Measurements from ENCODE around the gene NRXN3.

DNA sequence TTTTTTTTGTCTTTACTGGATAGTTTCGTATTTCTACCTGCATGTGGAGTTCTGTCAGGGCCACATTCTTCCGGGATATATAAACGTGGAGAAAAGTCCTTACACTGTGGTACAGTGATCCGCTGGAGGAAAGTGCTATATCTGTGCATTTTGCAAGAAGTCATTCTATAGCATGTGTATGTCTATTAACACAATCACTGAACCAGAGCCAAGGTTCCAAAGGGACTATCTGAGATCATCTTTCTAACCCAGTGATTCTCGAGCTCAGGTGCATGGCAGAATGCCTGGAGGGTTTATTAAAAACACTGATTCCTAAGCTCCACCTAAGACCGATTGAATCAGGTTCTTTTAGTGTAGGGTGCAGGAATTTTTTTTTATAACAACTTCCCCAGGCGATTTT lies 354.0 kb downstream of the NRXN3 start:
- TF ChIP-seq, protein P1, sequence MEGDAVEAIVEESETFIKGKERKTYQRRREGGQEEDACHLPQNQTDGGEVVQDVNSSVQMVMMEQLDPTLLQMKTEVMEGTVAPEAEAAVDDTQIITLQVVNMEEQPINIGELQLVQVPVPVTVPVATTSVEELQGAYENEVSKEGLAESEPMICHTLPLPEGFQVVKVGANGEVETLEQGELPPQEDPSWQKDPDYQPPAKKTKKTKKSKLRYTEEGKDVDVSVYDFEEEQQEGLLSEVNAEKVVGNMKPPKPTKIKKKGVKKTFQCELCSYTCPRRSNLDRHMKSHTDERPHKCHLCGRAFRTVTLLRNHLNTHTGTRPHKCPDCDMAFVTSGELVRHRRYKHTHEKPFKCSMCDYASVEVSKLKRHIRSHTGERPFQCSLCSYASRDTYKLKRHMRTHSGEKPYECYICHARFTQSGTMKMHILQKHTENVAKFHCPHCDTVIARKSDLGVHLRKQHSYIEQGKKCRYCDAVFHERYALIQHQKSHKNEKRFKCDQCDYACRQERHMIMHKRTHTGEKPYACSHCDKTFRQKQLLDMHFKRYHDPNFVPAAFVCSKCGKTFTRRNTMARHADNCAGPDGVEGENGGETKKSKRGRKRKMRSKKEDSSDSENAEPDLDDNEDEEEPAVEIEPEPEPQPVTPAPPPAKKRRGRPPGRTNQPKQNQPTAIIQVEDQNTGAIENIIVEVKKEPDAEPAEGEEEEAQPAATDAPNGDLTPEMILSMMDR (IDR thresholded peaks at IDR 0.05; ENCODE audit: poor library complexity), result no peak
- TF ChIP-seq EZH2 (IDR thresholded peaks at IDR 0.05; ENCODE audit: borderline replicate concordance) (no peak), EZH2phosphoT487 (IDR thresholded peaks at IDR 0.05; ENCODE audit: low read depth, severe bottlenecking, unreplicated experiment) (no peak)
